T-helper 2 cell treated with Interferon-gamma antibody and Interleukin-4, amounts not matched to agents 100 ng/mL and 5 ng/mL, for 36 hours (primary cell): ENCODE measurements around the gene MCM3AP. TPM values are rescaled to one million over a fixed set of nuclear protein-coding genes. Genes with fewer than 3 reads are reported as not detected.

Experiments used
- intact Hi-C: fragments of 100-400 bp; cut with micrococcal nuclease; formaldehyde crosslinking; loops from one replicate; pipeline ENCODE4 v1.15.1; 2023
- total RNA-seq: library from RNA; stranded (reverse); gene quantifications from 2 replicates; pipeline ENCODE4 v1.2.3, GENCODE V29; 2022

MCM3AP gene
- total RNA-seq, 1 donor from 2014 or later: 118 TPM

GRCh38 chr21:46274797-46275390, 10.5 kb downstream of the MCM3AP start:
- intact Hi-C loops: no loop called here

- intact Hi-C loops: no loop called here
These were observed 12.1 kb downstream of the MCM3AP start for GRCh38 chr21:46273341-46273740.

GRCh38 chr21:46269466-46269865, 15.9 kb downstream of the MCM3AP start:
- intact Hi-C loops: no loop called here

- intact Hi-C loops: no loop called here
These were observed 17.0 kb downstream of the MCM3AP start for GRCh38 chr21:46268371-46268770.

GRCh38 chr21:46266946-46267345, 18.5 kb downstream of the MCM3AP start:
- intact Hi-C loops: no loop called here

GRCh38 chr21:46265736-46266525, 19.5 kb downstream of the MCM3AP start:
- intact Hi-C loops: no loop called here

- intact Hi-C loops: no loop called here
These were observed 20.7 kb downstream of the MCM3AP start for GRCh38 chr21:46264690-46265144.

- intact Hi-C loops: no loop called here
These were observed 21.2 kb downstream of the MCM3AP start for GRCh38 chr21:46264046-46264689.

GRCh38 chr21:46256501-46256994, 28.9 kb downstream of the MCM3AP start:
- intact Hi-C loops: no loop called here

- intact Hi-C loops: no loop called here
These were observed 29.6 kb downstream of the MCM3AP start for GRCh38 chr21:46255758-46256337.

GRCh38 chr21:46255166-46255565, 30.2 kb downstream of the MCM3AP start:
- intact Hi-C loops: no loop called here

- intact Hi-C loops: loop anchor here (5.0 kb wide), 1 partner anchor 33 kb away; the partner anchor contains the start of genes MCM3AP and YBEY
These were observed 31.0 kb downstream of the MCM3AP start for GRCh38 chr21:46254208-46254975.

- intact Hi-C loops: loop anchor here (1.0 to 5.0 kb wide), 2 partner anchors 24 to 34 kb away; partner anchors contain the start of genes MCM3AP and YBEY
These were observed 31.7 kb downstream of the MCM3AP start for GRCh38 chr21:46253610-46254124.

GRCh38 chr21:46252840-46253239, 32.6 kb downstream of the MCM3AP start:
- intact Hi-C loops: loop anchor here (1.0 to 5.0 kb wide), 2 partner anchors 24 to 34 kb away; partner anchors contain the start of genes MCM3AP and YBEY

GRCh38 chr21:46250146-46250725, 35.2 kb downstream of the MCM3AP start:
- intact Hi-C loops: loop anchor here (5.0 kb wide), 1 partner anchor 37 kb away; the partner anchor contains the start of genes MCM3AP and YBEY

GRCh38 chr21:46248827-46249226, 36.6 kb downstream of the MCM3AP start:
- intact Hi-C loops: no loop called here

GRCh38 chr21:46248422-46248782, 37.0 kb downstream of the MCM3AP start:
- intact Hi-C loops: no loop called here

GRCh38 chr21:46247699-46248421, 37.6 kb downstream of the MCM3AP start:
- intact Hi-C loops: no loop called here

- intact Hi-C loops: no loop called here
These were observed 39.1 kb downstream of the MCM3AP start for GRCh38 chr21:46246345-46246744.
